Thoracic aorta (tissue), 2 donors: ENCODE measurements around the gene ITGBL1. TPM values are rescaled to one million over a fixed set of nuclear protein-coding genes. Genes with fewer than 3 reads are reported as not detected.

Source experiments
- ATAC-seq: fragments of 150-250 bp; one replicate; pipeline ENCODE4 v1.8.0; 2017; ENCODE audit warnings: low read depth; ENCODE audit not compliant: insufficient number of reproducible peaks, low FRiP score
- DNase-seq: peaks from one replicate; pipeline ENCODE4 v3.0.0-alpha.2; 2020; ENCODE audit warnings: low spot score
- H3K27ac ChIP-seq, 2 donors: fragments of 200-600 bp; sonication (generic); 1 replicate in 1 of 2; 2 replicates in 1 of 2; pipeline ENCODE4 v1.5.1; 2016; ENCODE audit warnings: mild to moderate bottlenecking in 2 of 2, moderate library complexity in 2 of 2
- H3K27me3 ChIP-seq: fragments of 200-600 bp; sonication (generic); replicated peaks from 2 replicates; pipeline ENCODE4 v1.6.0; 2016; ENCODE audit warnings: mild to moderate bottlenecking; ENCODE audit not compliant: insufficient read depth
- H3K36me3 ChIP-seq: fragments of 200-600 bp; sonication (generic); one replicate; pipeline ENCODE4 v1.5.1; 2016
- H3K4me1 ChIP-seq, 2 donors: fragments of 200-600 bp; sonication (generic); 1 replicate in 1 of 2; 2 replicates in 1 of 2; pipeline versions ENCODE4 v1.5.1 to v1.6.0; 2016; ENCODE audit warnings: low read depth in 2 of 2, mild to moderate bottlenecking in 1 of 2; ENCODE audit not compliant: control insufficient read depth in 1 of 2
- H3K4me3 ChIP-seq: fragments of 200-600 bp; sonication (generic); 2 replicates; pipeline ENCODE4 v1.5.1; 2016; ENCODE audit warnings: mild to moderate bottlenecking
- H3K9me3 ChIP-seq: fragments of 200-600 bp; sonication (generic); 2 replicates; pipeline ENCODE4 v1.5.1; 2016
- CTCF ChIP-seq: fragments of 200-600 bp; sonication (generic); IDR thresholded peaks from one replicate; pipeline ENCODE4 v1.5.1; 2019; ENCODE audit warnings: antibody characterized with exemption
- total RNA-seq, 2 donors: library from RNA; depleted of rRNA; stranded (reverse); fragments of >200 nt; gene quantifications; one replicate each; pipeline versions ENCODE4 v1.1.0 to v1.2.3, GENCODE V29; 2016

Gene ITGBL1
- total RNA-seq, 2 donors from 2014 or later: 179 to 224 TPM

- no peaks in the 10 kb centered on the region for H3K27me3 ChIP-seq
- ATAC-seq: no peak
- DNase-seq: no peak
- peaks cover 4% of the 10 kb centered on the region for H3K36me3 ChIP-seq
- no peak for TF ChIP-seq CTCF
- H3K27ac ChIP-seq: no peak overlapping the region
- no peak overlapping the region for H3K4me3 ChIP-seq
- H3K9me3 ChIP-seq: no peaks in the 10 kb centered on the region
- H3K4me1 ChIP-seq: peaks cover 4 to 8% of the 10 kb centered on the region in 2 donors
These were observed 274.2 kb downstream of the ITGBL1 start for GRCh38 chr13:101726681-101727080.

- TF ChIP-seq CTCF: no peak
- H3K27ac ChIP-seq: no peak overlapping the region
- peaks cover 3% of the 10 kb centered on the region for H3K36me3 ChIP-seq
- peaks cover 4 to 8% of the 10 kb centered on the region in 2 donors for H3K4me1 ChIP-seq
- no peak for ATAC-seq
- no peaks in the 10 kb centered on the region for H3K9me3 ChIP-seq
- H3K27me3 ChIP-seq: no peaks in the 10 kb centered on the region
- no peak overlapping the region for H3K4me3 ChIP-seq
- no peak for DNase-seq
These were observed 274.6 kb downstream of the ITGBL1 start for GRCh38 chr13:101727118-101727517.

- ATAC-seq (no peak), DNase-seq (no peak)
- no peaks in the 10 kb centered on the region for H3K27me3 ChIP-seq
- no peak for TF ChIP-seq CTCF
- H3K27ac ChIP-seq: no peak overlapping the region
- peaks cover 4 to 8% of the 10 kb centered on the region in 2 donors for H3K4me1 ChIP-seq
- H3K4me3 ChIP-seq: no peak overlapping the region
- H3K36me3 ChIP-seq: no peaks in the 10 kb centered on the region
- H3K9me3 ChIP-seq: no peaks in the 10 kb centered on the region
These were observed 275.5 kb downstream of the ITGBL1 start for GRCh38 chr13:101728021-101728420.

GRCh38 chr13:101728615-101729014 is 276.1 kb downstream of the ITGBL1 start:
- H3K27me3 ChIP-seq: no peaks in the 10 kb centered on the region
- H3K36me3 ChIP-seq: no peaks in the 10 kb centered on the region
- peaks cover 4 to 8% of the 10 kb centered on the region in 2 donors for H3K4me1 ChIP-seq
- DNase-seq (no peak), ATAC-seq (no peak)
- no peak overlapping the region for H3K4me3 ChIP-seq
- TF ChIP-seq CTCF: no peak
- H3K27ac ChIP-seq: no peak overlapping the region
- H3K9me3 ChIP-seq: no peaks in the 10 kb centered on the region

- Histone ChIP-seq H3K36me3 (no peaks in the 10 kb centered on the region), H3K9me3 (no peaks in the 10 kb centered on the region), H3K4me3 (no peak overlapping the region), H3K27me3 (no peaks in the 10 kb centered on the region), H3K4me1 (peaks cover 4 to 8% of the 10 kb centered on the region in 2 donors), H3K27ac (no peak overlapping the region)
- no peak for TF ChIP-seq CTCF
- ATAC-seq (no peak), DNase-seq (no peak)
These were observed 278.0 kb downstream of the ITGBL1 start for GRCh38 chr13:101730420-101731000.
